Smooth muscle cell (in vitro differentiated cells): ENCODE results near the gene CIITA. TPM values are rescaled to one million over a fixed set of nuclear protein-coding genes. Genes with fewer than 3 reads are reported as not detected.

Source experiments
- DNase-seq: peaks from one replicate; lab custom pipeline; 2025; ENCODE audit not compliant: unreplicated experiment; lab: John Stamatoyannopoulos, UW
- H2AFZ ChIP-seq: fragments of 200-600 bp; sonication (generic); 2 replicates; pipeline ENCODE4 v1.6.0; 2016; ENCODE audit warnings: antibody characterized with exemption, low read depth, mild to moderate bottlenecking
- H3F3A ChIP-seq: fragments of 200-600 bp; sonication (generic); 2 replicates; pipeline ENCODE4 v1.6.0; 2017; ENCODE audit warnings: antibody characterized with exemption, low read depth
- H3K27ac ChIP-seq: fragments of 200-600 bp; sonication (generic); 2 replicates; pipeline ENCODE4 v1.5.1; 2016; ENCODE audit warnings: low read depth, mild to moderate bottlenecking
- H3K27me3 ChIP-seq: fragments of 200-600 bp; sonication (generic); 2 replicates; pipeline ENCODE4 v1.6.1; 2016; ENCODE audit warnings: low read depth, mild to moderate bottlenecking
- H3K36me3 ChIP-seq: fragments of 200-600 bp; sonication (generic); 2 replicates; pipeline ENCODE4 v1.5.1; 2016; ENCODE audit warnings: low read depth
- H3K4me1 ChIP-seq: fragments of 200-600 bp; sonication (generic); 2 replicates; pipeline ENCODE4 v1.5.1; 2016; ENCODE audit warnings: low read depth
- H3K4me2 ChIP-seq: fragments of 200-600 bp; sonication (generic); 2 replicates; pipeline ENCODE4 v1.6.0; 2016; ENCODE audit warnings: mild to moderate bottlenecking
- H3K4me3 ChIP-seq: fragments of 200-600 bp; sonication (generic); 2 replicates; pipeline ENCODE4 v1.5.1; 2016; ENCODE audit warnings: mild to moderate bottlenecking
- H3K79me2 ChIP-seq: fragments of 200-600 bp; sonication (generic); 2 replicates; pipeline ENCODE4 v1.6.0; 2016; ENCODE audit warnings: low read depth, mild to moderate bottlenecking
- H3K9ac ChIP-seq: fragments of 200-600 bp; sonication (generic); 2 replicates; pipeline ENCODE4 v1.6.0; 2016; ENCODE audit warnings: low read depth
- H3K9me3 ChIP-seq: fragments of 200-600 bp; sonication (generic); replicated peaks from 2 replicates; pipeline ENCODE4 v1.5.1; 2016; ENCODE audit warnings: low read depth
- H4K20me1 ChIP-seq: fragments of 200-600 bp; sonication (generic); 2 replicates; pipeline ENCODE4 v1.6.0; 2016; ENCODE audit warnings: low read depth
- CTCF ChIP-seq: fragments of 200-600 bp; sonication (generic); IDR thresholded peaks from 2 replicates; pipeline ENCODE4 v1.5.1; 2017; ENCODE audit warnings: borderline replicate concordance, mild to moderate bottlenecking, antibody characterized with exemption; ENCODE audit not compliant: insufficient read depth, poor library complexity, severe bottlenecking
- WGBS: methylation state at CpG from one replicate; pipeline ENCODE4 v1.1.7; 2016; ENCODE audit warnings: low lambda C conversion rate; 5-methylcytosine and 5-hydroxymethylcytosine counted together
- polyA plus RNA-seq: library from polyadenylated mRNA; unstranded; fragments of >200 nt; fragmentation: Nextera tagmentation; extraction: Ambion mirVana; gene quantifications from 2 replicates; pipeline ENCODE4 v1.2.1, GENCODE V29; 2016
- total RNA-seq: library from RNA; depleted of rRNA; stranded (reverse); fragments of >200 nt; gene quantifications from 2 replicates; pipeline ENCODE4 v1.2.3, GENCODE V29; 2014

The CIITA gene
- total and polyA plus RNA-seq, 2 experiments from 2014 or later = 0.31 TPM; not detected in 1

- Histone ChIP-seq H3K4me1 (no peaks in the 10 kb centered on the region), H3K36me3 (no peaks in the 10 kb centered on the region), H3K27ac (no peak overlapping the region), H3K9ac (no peak overlapping the region), H4K20me1 (no peaks in the 10 kb centered on the region), H3K4me3 (no peak overlapping the region), H3F3A (no peaks in the 10 kb centered on the region), H3K9me3 (no peaks in the 10 kb centered on the region), H2AFZ (no peak overlapping the region), H3K4me2 (no peak overlapping the region), H3K27me3 (peaks cover 5% of the 10 kb centered on the region), H3K79me2 (no peaks in the 10 kb centered on the region)
- DNase-seq = peak; percentile 26
- TF ChIP-seq CTCF = no peak
- WGBS = 34% methylated on average over 17 of the region's 17 CpGs
Observed at GRCh38 chr16:10895053-10895946, 18.3 kb downstream of the CIITA start.

DNA sequence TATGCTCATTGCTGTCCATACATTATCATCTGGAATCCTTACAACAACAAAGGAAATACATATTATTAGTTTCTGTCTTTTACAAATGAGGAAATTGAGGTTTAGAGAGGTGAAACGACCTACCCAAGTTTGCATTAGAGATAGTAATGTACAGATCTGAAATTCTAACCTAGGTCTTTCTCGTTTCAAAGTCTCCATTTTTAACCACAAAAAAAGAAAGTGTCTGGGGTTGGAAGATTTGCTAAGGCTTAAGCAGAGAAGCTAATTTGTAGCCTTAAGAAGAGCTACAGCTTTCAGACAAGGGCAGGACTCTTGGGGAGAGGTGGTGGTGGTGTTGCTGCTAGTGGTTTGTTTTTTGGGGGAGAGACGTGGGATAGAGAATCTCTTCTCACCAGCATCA is 19.2 kb downstream of the CIITA start:
- H3K36me3 ChIP-seq = no peaks in the 10 kb centered on the region
- no peaks in the 10 kb centered on the region for H3F3A ChIP-seq
- WGBS = 82% methylated on average over 3 of the region's 3 CpGs
- no peak for TF ChIP-seq CTCF
- no peaks in the 10 kb centered on the region for H3K79me2 ChIP-seq
- H3K27ac ChIP-seq = no peak overlapping the region
- no peak overlapping the region for H3K4me2 ChIP-seq
- H3K9ac ChIP-seq = no peak overlapping the region
- no peak overlapping the region for H3K4me3 ChIP-seq
- H3K9me3 ChIP-seq = no peaks in the 10 kb centered on the region
- no peak overlapping the region for H2AFZ ChIP-seq
- H4K20me1 ChIP-seq = no peaks in the 10 kb centered on the region
- no peaks in the 10 kb centered on the region for H3K4me1 ChIP-seq
- no peak for DNase-seq
- no peaks in the 10 kb centered on the region for H3K27me3 ChIP-seq

- no peak overlapping the region for H3K4me2 ChIP-seq
- H3K9ac ChIP-seq = no peak overlapping the region
- H3K79me2 ChIP-seq = no peaks in the 10 kb centered on the region
- no peak for TF ChIP-seq CTCF
- 93% methylated on average over 2 of the region's 2 CpGs for WGBS
- H3K9me3 ChIP-seq = no peaks in the 10 kb centered on the region
- H4K20me1 ChIP-seq = no peaks in the 10 kb centered on the region
- no peak overlapping the region for H3K4me3 ChIP-seq
- no peaks in the 10 kb centered on the region for H3K36me3 ChIP-seq
- H3F3A ChIP-seq = no peaks in the 10 kb centered on the region
- H2AFZ ChIP-seq = no peak overlapping the region
- no peaks in the 10 kb centered on the region for H3K27me3 ChIP-seq
- H3K4me1 ChIP-seq = no peaks in the 10 kb centered on the region
- DNase-seq = no peak
- no peak overlapping the region for H3K27ac ChIP-seq
Observed at GRCh38 chr16:10896723-10897122, 19.7 kb downstream of the CIITA start.

- WGBS = 73% methylated on average over 5 of the region's 5 CpGs
- Histone ChIP-seq H3K27ac (no peak overlapping the region), H4K20me1 (no peaks in the 10 kb centered on the region), H3F3A (no peaks in the 10 kb centered on the region), H3K9ac (no peak overlapping the region), H3K79me2 (no peaks in the 10 kb centered on the region), H3K36me3 (no peaks in the 10 kb centered on the region), H2AFZ (no peak overlapping the region), H3K9me3 (no peaks in the 10 kb centered on the region), H3K4me3 (no peak overlapping the region), H3K4me2 (no peak overlapping the region), H3K27me3 (no peaks in the 10 kb centered on the region), H3K4me1 (no peaks in the 10 kb centered on the region)
- TF ChIP-seq CTCF = no peak
- DNase-seq = no peak
Observed at GRCh38 chr16:10897134-10897533, 20.1 kb downstream of the CIITA start.
